ENCODE data around the gene RARA. TPM values are rescaled to one million over a fixed set of nuclear protein-coding genes. Genes with fewer than 3 reads are reported as not detected.

The RARA gene
- total RNA-seq, 1 experiment from 2014 or later: 21.8 TPM

GRCh38 chr17:40321961-40322357 lies 13.0 kb downstream of the RARA start:
- Histone ChIP-seq H3K36me3 (ENCODE audit: low read depth) (no peaks in the 10 kb centered on the region), H3F3A (ENCODE audit: insufficient read depth, low read depth) (peaks cover 14% of the 10 kb centered on the region), H3K4me1 (replicated peaks; ENCODE audit: insufficient read depth) (peaks cover 63% of the 10 kb centered on the region), H3K4me3 (peak overlapping the region; percentile 28; the same call in 1 of the 2 replicates), H3K9me3 (ENCODE audit: insufficient read depth, low read depth) (no peaks in the 10 kb centered on the region), H3K27me3 (ENCODE audit: insufficient read depth, low read depth) (no peaks in the 10 kb centered on the region), H3K9me2 (ENCODE audit: insufficient read depth) (no peaks in the 10 kb centered on the region), H3K79me2 (ENCODE audit: low read depth) (peaks cover 85% of the 10 kb centered on the region), H4K20me1 (ENCODE audit: insufficient read depth) (peaks cover 14% of the 10 kb centered on the region), H3K4me2 (peak overlapping the region; percentile 71), H2AFZ (no peak overlapping the region), H3K27ac (peak overlapping the region; percentile 36)
- POLR2A ChIA-PET (ENCODE audit: unreplicated experiment): interaction anchor here (0.5 kb wide), 1 partner anchor 1414 kb away, joined by 28 read pairs; no protein-coding TSS in a partner anchor
- DNase-seq: no peak
- no peak for TF ChIP-seq EZH2 (IDR thresholded peaks at IDR 0.05; ENCODE audit: low read depth)
- no peak for TF ChIP-seq CTCF (conservative IDR thresholded peaks at IDR 0.05)
- no TSS peak for BruUV-seq (replicated peaks)
- intact Hi-C loops (cut with micrococcal nuclease; ENCODE audit: unreplicated experiment): no loop called here
- CTCF ChIA-PET: no interaction called here

DNA sequence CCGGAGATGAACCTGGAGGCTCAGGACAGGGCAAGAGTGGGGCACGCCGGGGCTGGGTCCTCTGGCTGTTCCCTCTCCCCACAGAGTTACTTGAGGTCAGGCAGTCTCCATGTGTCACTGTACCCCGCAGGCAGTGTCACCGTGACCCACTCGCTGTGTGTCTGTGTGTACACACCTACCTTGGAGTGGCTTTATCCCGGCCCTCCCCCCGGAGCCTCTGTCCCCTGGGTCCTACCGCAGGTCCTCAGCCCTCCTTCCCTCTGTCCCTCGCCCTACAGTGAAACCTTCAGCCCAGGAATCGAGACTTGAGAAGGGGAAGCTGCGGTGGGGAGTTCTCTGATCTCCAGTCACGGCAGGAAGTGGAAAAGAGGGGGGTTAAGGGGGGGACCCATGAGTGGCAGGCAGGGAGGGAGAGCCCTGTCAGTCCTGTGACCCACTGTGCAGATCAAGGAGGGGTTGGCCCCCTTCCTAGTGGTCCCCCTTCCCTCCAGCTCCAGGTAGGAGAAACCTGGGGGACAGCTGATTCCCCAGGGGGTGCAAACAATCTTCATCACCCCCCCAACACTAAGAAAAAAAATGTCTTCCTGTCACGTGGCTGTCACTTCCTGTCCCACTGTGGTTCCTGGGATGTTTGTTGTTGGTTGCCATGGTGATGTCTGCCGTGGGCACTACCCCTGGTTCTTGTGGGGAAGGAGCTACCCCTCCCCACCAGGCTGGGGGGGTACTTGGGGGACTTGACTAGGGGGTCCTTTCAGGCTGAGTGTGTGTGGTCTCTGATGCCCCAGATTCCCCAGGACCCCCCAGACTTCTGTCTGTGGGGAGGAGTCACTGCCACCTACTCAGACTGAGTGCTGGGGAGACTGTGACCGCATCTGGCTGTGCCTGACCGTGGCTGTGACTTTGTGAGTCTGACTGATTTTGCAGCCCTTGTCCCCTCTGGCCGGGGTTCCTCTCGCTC lies 13.7 kb downstream of the RARA start:
- Histone ChIP-seq H4K20me1 (ENCODE audit: insufficient read depth) (peaks cover 18% of the 10 kb centered on the region), H3K4me2 (peak overlapping the region; percentile 71), H2AFZ (0 out of 2 replicates have a peak overlapping the region, but pooled peaks have one; percentile 46), H3K4me1 (replicated peaks; ENCODE audit: insufficient read depth) (peaks cover 56% of the 10 kb centered on the region), H3K36me3 (ENCODE audit: low read depth) (no peaks in the 10 kb centered on the region), H3K27me3 (ENCODE audit: insufficient read depth, low read depth) (no peaks in the 10 kb centered on the region), H3K79me2 (ENCODE audit: low read depth) (peaks cover 90% of the 10 kb centered on the region), H3K4me3 (peak overlapping the region; percentile 28; the same call in 1 of the 2 replicates), H3K27ac (peak overlapping the region; percentile 36), H3K9me2 (ENCODE audit: insufficient read depth) (no peaks in the 10 kb centered on the region), H3K9me3 (ENCODE audit: insufficient read depth, low read depth) (no peaks in the 10 kb centered on the region), H3F3A (ENCODE audit: insufficient read depth, low read depth) (peaks cover 7% of the 10 kb centered on the region; the same call in 1 of the 2 replicates)
- TF ChIP-seq CTCF (conservative IDR thresholded peaks at IDR 0.05) (no peak), EZH2 (IDR thresholded peaks at IDR 0.05; ENCODE audit: low read depth) (no peak)
- intact Hi-C loops (cut with micrococcal nuclease; ENCODE audit: unreplicated experiment): no loop called here
- ChIA-PET POLR2A (ENCODE audit: unreplicated experiment) (interaction anchor here (0.5 to 0.7 kb wide), 2 partner anchors 105 to 1413 kb away, joined by 4 to 28 read pairs; no protein-coding TSS in a partner anchor), CTCF (interaction anchor here (0.5 kb wide), 1 partner anchor 39 kb away, joined by 3 read pairs; no protein-coding TSS in a partner anchor)
- no TSS peak for BruUV-seq (replicated peaks)
- DNase-seq: peak; percentile 53 to 59

GRCh38 chr17:40323391-40324381 lies 14.7 kb downstream of the RARA start:
- peaks cover 55% of the 10 kb centered on the region for H3K4me1 ChIP-seq (replicated peaks; ENCODE audit: insufficient read depth)

More at GRCh38 chr17:40323391-40324381, 14.7 kb downstream of the RARA start:
- Histone ChIP-seq H3K4me2 (peak overlapping the region; percentile 71; the same call in 1 of the 2 replicates), H3K36me3 (ENCODE audit: low read depth) (no peaks in the 10 kb centered on the region), H3K9me3 (ENCODE audit: insufficient read depth, low read depth) (no peaks in the 10 kb centered on the region), H3F3A (ENCODE audit: insufficient read depth, low read depth) (peaks cover 5% of the 10 kb centered on the region; the same call in 1 of the 2 replicates), H2AFZ (no peak overlapping the region), H3K4me3 (no peak overlapping the region), H3K9me2 (ENCODE audit: insufficient read depth) (no peaks in the 10 kb centered on the region), H3K79me2 (ENCODE audit: low read depth) (peaks cover 88% of the 10 kb centered on the region), H3K27me3 (ENCODE audit: insufficient read depth, low read depth) (no peaks in the 10 kb centered on the region), H4K20me1 (ENCODE audit: insufficient read depth) (peaks cover 20% of the 10 kb centered on the region), H3K27ac (no peak overlapping the region)
- ChIA-PET POLR2A (ENCODE audit: unreplicated experiment) (no interaction called here), CTCF (interaction anchor here (0.5 kb wide), 1 partner anchor 40 kb away, joined by 3 read pairs; no protein-coding TSS in a partner anchor)
- intact Hi-C loops (cut with micrococcal nuclease; ENCODE audit: unreplicated experiment): no loop called here
- DNase-seq: peak in 1 of 2 experiments; percentile 19
- no TSS peak for BruUV-seq (replicated peaks)
- no peak for TF ChIP-seq EZH2 (IDR thresholded peaks at IDR 0.05; ENCODE audit: low read depth)
- TF ChIP-seq CTCF (conservative IDR thresholded peaks at IDR 0.05): no peak

Data from PC-9 (cell line).